Right lobe of liver (tissue), 6 donors: Measurements from ENCODE around the gene MPPED1. TPM values are rescaled to one million over a fixed set of nuclear protein-coding genes. Genes with fewer than 3 reads are reported as not detected.

ENCODE experiments used
- ATAC-seq, 4 donors: fragments of 200-7000 bp; cut with Tn5 transposase; one replicate each; pipeline ENCODE4 v1.9.1; 2020; ENCODE audit warnings: mild to moderate bottlenecking in 4 of 4, moderate library complexity in 4 of 4
- DNase-seq, 3 donors: peaks; one replicate each; pipeline ENCODE4 v3.0.0-alpha.2; 2020
- H3K27ac ChIP-seq, 3 donors: fragments of 200-600 bp; one replicate each; pipeline ENCODE4 v1.8.0; 2022
- H3K27me3 ChIP-seq, 2 donors: fragments of 200-600 bp; one replicate each; pipeline ENCODE4 v1.8.0; 2022
- H3K36me3 ChIP-seq, 4 donors: fragments of 200-600 bp; sonication (generic) in 1 of 4; one replicate each; pipeline versions ENCODE4 v1.5.1 to v1.8.0; 2017 to 2022; ENCODE audit warnings: control low read depth in 1 of 4
- H3K4me1 ChIP-seq, 4 donors: fragments of 200-600 bp; sonication (generic) in 1 of 4; one replicate each; pipeline versions ENCODE4 v1.5.1 to v1.8.0; 2017 to 2022; ENCODE audit warnings: control low read depth in 1 of 4
- H3K4me3 ChIP-seq, 3 donors: fragments of 200-600 bp; one replicate each; pipeline ENCODE4 v1.8.0; 2022
- H3K9me3 ChIP-seq, 4 donors: fragments of 200-600 bp; sonication (generic) in 1 of 4; one replicate each; pipeline versions ENCODE4 v1.5.1 to v1.8.0; 2017 to 2022; ENCODE audit warnings: control low read depth in 1 of 4
- POLR2A ChIP-seq: fragments of 450-650 bp; IDR thresholded peaks from one replicate; pipeline ENCODE4 v1.6.1; 2017; ENCODE audit warnings: antibody characterized with exemption, mild to moderate bottlenecking
- WGBS: methylation state at CpG from one replicate; pipeline ENCODE4 v1.1.6; 2018; ENCODE audit warnings: low coverage, low lambda C conversion rate; ENCODE audit not compliant: insufficient coverage; ENCODE audit errors: missing lambda C conversion rate; 5-methylcytosine and 5-hydroxymethylcytosine counted together
- intact Hi-C, 2 donors: fragments of 100-400 bp; cut with DNase I; formaldehyde crosslinking; loops; one replicate each; pipeline versions ENCODE4 v1.11.2 to v1.14.1; 2022
- total RNA-seq, 6 experiments: library from RNA; depleted of rRNA in 2 of 6; stranded (reverse); fragments of >200 nt in 2 of 6; fragmentation: NEBNext Ultra II Directional in 3 of 6; extraction: Animal tissue kit (Norgen Biotek cat#: 25700) in 3 of 6; gene quantifications; one replicate each; pipeline versions ENCODE4 v1.1.0 to v1.2.4, GENCODE V29; 2016 to 2023
- TF ChIP-seq, protein P1 (sequence below), 4 donors: fragments of 200-600 bp in 3 of 4; fragments of 450-650 bp in 1 of 4; IDR thresholded peaks; one replicate each; pipeline versions ENCODE4 v1.5.1 to v1.8.0; 2016 to 2022; ENCODE audit warnings: antibody characterized with exemption in 4 of 4, mild to moderate bottlenecking in 2 of 4
- donor health status: DM: no; HTN: yes; CAD: no.
- donor health status: DM: no; HTN: no; CAD: no.
- donor health status: DM: no; HTN: no; CAD: no.
- donor health status: DM: no; HTN: yes; CAD: no.
- donor health status: DM: no; HTN: yes; CAD: no.

MPPED1 gene
- total RNA-seq, 6 experiments from 2014 or later, result 2.4 to 13.8 (median 11.3) TPM

GRCh38 chr22:43412808-43413795, 1.3 kb downstream of the MPPED1 start:
- peaks cover 0 to 5% (median 1%) of the 10 kb centered on the region in 4 donors for H3K4me1 ChIP-seq
- H3K27me3 ChIP-seq, result no peaks in the 10 kb centered on the region
- TF ChIP-seq, protein P1, sequence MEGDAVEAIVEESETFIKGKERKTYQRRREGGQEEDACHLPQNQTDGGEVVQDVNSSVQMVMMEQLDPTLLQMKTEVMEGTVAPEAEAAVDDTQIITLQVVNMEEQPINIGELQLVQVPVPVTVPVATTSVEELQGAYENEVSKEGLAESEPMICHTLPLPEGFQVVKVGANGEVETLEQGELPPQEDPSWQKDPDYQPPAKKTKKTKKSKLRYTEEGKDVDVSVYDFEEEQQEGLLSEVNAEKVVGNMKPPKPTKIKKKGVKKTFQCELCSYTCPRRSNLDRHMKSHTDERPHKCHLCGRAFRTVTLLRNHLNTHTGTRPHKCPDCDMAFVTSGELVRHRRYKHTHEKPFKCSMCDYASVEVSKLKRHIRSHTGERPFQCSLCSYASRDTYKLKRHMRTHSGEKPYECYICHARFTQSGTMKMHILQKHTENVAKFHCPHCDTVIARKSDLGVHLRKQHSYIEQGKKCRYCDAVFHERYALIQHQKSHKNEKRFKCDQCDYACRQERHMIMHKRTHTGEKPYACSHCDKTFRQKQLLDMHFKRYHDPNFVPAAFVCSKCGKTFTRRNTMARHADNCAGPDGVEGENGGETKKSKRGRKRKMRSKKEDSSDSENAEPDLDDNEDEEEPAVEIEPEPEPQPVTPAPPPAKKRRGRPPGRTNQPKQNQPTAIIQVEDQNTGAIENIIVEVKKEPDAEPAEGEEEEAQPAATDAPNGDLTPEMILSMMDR (IDR thresholded peaks at IDR 0.05), result no peak
- TF ChIP-seq POLR2A, result no peak
- WGBS, result 24% methylated on average over 14 of the region's 26 CpGs
- no peak overlapping the region for H3K27ac ChIP-seq
- H3K36me3 ChIP-seq, result no peaks in the 10 kb centered on the region
- no peak overlapping the region for H3K4me3 ChIP-seq
- H3K9me3 ChIP-seq, result no peaks in the 10 kb centered on the region
- intact Hi-C loops, result no loop called here
- DNase-seq (peak in 2 of 3 donors; percentile 49 to 51), ATAC-seq (peak in 3 of 4 donors; percentile 47 to 63 (median 51))

DNA sequence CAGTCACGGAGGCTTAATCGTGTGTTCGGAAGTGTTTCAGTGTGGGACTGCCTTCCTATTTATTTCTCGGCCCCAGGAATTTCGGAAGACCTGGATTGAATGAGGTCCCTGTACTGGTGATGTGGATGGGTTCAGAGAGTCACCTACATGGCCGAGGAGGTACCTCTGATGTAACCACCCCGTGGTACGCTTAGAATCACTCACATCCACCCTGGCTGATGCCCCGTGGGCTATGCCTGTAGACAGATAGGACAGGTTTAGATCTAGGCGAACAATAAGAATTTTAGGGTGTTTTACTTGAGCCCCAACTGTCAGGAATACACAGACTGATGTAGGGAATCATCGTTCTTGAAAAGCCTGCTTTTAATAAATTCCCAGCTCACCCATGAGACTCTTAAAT, 2.0 kb downstream of the MPPED1 start:
- no peaks in the 10 kb centered on the region for H3K4me1 ChIP-seq
- no peak for TF ChIP-seq POLR2A
- TF ChIP-seq, protein P1 (IDR thresholded peaks at IDR 0.05), result no peak
- H3K27me3 ChIP-seq, result no peaks in the 10 kb centered on the region
- H3K4me3 ChIP-seq, result no peak overlapping the region
- no peaks in the 10 kb centered on the region for H3K9me3 ChIP-seq
- DNase-seq (peak in 1 of 3 donors; percentile 24), ATAC-seq (no peak)
- intact Hi-C loops, result no loop called here
- no peak overlapping the region for H3K27ac ChIP-seq
- H3K36me3 ChIP-seq, result no peaks in the 10 kb centered on the region
- 92% methylated on average over 8 of the region's 11 CpGs for WGBS

GRCh38 chr22:43415681-43416080, 3.9 kb downstream of the MPPED1 start:
- no peak for DNase-seq
- 78% methylated on average over 6 of the region's 7 CpGs for WGBS
- Histone ChIP-seq H3K27me3 (no peaks in the 10 kb centered on the region), H3K36me3 (no peaks in the 10 kb centered on the region), H3K4me3 (no peak overlapping the region), H3K9me3 (no peaks in the 10 kb centered on the region), H3K27ac (no peak overlapping the region), H3K4me1 (no peaks in the 10 kb centered on the region)
- no peak for ATAC-seq
- no peak for TF ChIP-seq POLR2A
- TF ChIP-seq, protein P1 (IDR thresholded peaks at IDR 0.05), result no peak
- intact Hi-C loops, result no loop called here

DNA sequence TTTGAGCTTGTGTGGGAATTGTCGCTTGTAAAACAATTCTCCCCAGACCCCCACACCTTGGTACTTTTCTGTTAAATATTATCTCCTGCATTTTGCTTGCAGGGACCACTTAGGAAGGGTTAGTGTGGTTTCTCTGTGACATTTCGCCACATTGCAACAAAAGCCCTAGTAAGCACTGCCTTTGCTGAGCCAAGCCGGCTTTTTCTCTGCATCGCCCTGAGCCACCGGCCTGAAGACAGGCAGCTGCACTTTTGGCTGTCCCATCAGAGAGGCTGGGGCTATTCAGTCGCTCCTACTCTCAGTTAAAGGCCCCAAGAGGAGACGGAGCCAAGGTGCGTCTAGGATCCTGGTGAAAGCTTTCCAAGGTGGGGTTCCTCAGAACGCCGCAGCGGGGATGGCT, 5.7 kb downstream of the MPPED1 start:
- WGBS, result 80% methylated on average over 10 of the region's 11 CpGs
- H3K27me3 ChIP-seq, result no peaks in the 10 kb centered on the region

More for the DNA sequence above, 5.7 kb downstream of the MPPED1 start:
- Histone ChIP-seq H3K9me3 (no peaks in the 10 kb centered on the region), H3K4me3 (no peak overlapping the region), H3K27ac (no peak overlapping the region), H3K4me1 (no peaks in the 10 kb centered on the region), H3K36me3 (no peaks in the 10 kb centered on the region)
- DNase-seq (peak in 1 of 3 donors; percentile 24), ATAC-seq (no peak)
- TF ChIP-seq, protein P1 (IDR thresholded peaks at IDR 0.05), result no peak
- no peak for TF ChIP-seq POLR2A
- intact Hi-C loops, result no loop called here
